NT2/D1 (cell line): Measurements from ENCODE around the gene NKX2-4.

Experiments
- YY1 ChIP-seq: IDR thresholded peaks from 2 replicates; pipeline ENCODE4 v1.6.1; 2011; ENCODE audit not compliant: insufficient read length, insufficient read depth
- ZNF274 ChIP-seq: IDR thresholded peaks from 2 replicates; pipeline ENCODE4 v1.6.1; 2011; ENCODE audit warnings: mild to moderate bottlenecking, low read depth, low read length

- no peak for TF ChIP-seq YY1
- no peak for TF ChIP-seq ZNF274
Measured at GRCh38 chr20:21387528-21387927, 9.8 kb downstream of the NKX2-4 start.
